ENCODE measurements around the gene CD209. TPM values are rescaled to one million over a fixed set of nuclear protein-coding genes. Genes with fewer than 3 reads are reported as not detected.

The CD209 gene
- total and polyA plus RNA-seq, 8 donors = 0.19 to 7.0 (median 0.48) TPM

DNA sequence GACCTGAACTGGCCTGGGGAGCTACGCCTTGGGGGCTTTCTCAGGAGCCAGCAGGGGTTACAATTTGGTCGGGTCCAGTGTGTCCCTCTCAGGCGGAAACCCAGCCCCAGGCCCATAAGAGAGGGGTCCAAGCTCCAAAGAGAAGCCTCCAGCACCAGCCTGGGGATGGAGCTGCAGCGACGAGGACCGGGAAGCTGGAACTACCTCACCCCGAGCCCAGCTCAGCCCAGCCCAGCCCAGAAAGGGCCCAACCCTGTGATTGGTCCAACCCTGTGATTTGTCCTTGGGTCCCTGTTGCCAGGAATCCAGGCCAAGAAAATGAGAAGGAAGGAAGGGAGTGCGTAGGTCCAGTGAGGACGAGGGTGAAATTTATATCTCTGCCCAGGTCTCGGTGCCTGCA is 39.8 kb upstream of the CD209 start:
- Histone ChIP-seq H3K4me3 (no peak overlapping the region), H3K9me3 (no peaks in the 10 kb centered on the region), H3K36me3 (no peaks in the 10 kb centered on the region), H3K27ac (no peak overlapping the region), H3K4me1 (no peaks in the 10 kb centered on the region), H3K27me3 (peaks cover 0 to 16% (median 5%) of the 10 kb centered on the region in 4 donors)
- TF ChIP-seq, protein P1, sequence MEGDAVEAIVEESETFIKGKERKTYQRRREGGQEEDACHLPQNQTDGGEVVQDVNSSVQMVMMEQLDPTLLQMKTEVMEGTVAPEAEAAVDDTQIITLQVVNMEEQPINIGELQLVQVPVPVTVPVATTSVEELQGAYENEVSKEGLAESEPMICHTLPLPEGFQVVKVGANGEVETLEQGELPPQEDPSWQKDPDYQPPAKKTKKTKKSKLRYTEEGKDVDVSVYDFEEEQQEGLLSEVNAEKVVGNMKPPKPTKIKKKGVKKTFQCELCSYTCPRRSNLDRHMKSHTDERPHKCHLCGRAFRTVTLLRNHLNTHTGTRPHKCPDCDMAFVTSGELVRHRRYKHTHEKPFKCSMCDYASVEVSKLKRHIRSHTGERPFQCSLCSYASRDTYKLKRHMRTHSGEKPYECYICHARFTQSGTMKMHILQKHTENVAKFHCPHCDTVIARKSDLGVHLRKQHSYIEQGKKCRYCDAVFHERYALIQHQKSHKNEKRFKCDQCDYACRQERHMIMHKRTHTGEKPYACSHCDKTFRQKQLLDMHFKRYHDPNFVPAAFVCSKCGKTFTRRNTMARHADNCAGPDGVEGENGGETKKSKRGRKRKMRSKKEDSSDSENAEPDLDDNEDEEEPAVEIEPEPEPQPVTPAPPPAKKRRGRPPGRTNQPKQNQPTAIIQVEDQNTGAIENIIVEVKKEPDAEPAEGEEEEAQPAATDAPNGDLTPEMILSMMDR (IDR thresholded peaks at IDR 0.05) = no peak
- intact Hi-C loops (cut with DNase I) = no loop called here
- FAIRE-seq = no peak
- peak; percentile 49 to 76 (median 54) for DNase-seq
- peak; percentile 86 to 96 (median 94) for ATAC-seq
- 8 to 9% methylated on average over 10 of the region's 10 CpGs for WGBS, 2 donors

DNA sequence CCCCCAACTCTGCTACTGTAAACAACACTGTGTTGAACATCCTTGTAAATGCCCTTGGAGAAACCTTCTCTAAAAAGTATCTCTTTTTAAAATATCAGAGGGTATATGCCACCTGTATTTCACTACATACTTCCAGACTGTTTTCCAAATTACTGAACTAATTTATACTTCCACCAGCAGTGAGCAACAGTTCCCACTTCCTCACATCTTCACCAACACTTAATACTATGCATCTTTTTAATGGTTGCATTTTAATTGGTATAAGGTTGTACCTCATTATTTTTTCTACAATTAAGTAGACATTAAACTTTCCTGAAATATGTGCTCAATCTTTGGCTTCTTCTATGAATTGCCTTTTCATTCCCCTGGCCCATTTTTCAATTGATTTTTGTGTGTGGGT is 37.5 kb upstream of the CD209 start:
- Histone ChIP-seq H3K9me3 (no peaks in the 10 kb centered on the region), H3K27ac (no peak overlapping the region), H3K27me3 (peaks cover 0 to 8% (median 2%) of the 10 kb centered on the region in 4 donors), H3K4me1 (no peaks in the 10 kb centered on the region), H3K4me3 (no peak overlapping the region), H3K36me3 (no peaks in the 10 kb centered on the region)
- ATAC-seq = no peak
- DNase-seq = no peak
- intact Hi-C loops (cut with DNase I) = no loop called here
- TF ChIP-seq, protein P1 (IDR thresholded peaks at IDR 0.05) = no peak
- FAIRE-seq = no peak

DNA sequence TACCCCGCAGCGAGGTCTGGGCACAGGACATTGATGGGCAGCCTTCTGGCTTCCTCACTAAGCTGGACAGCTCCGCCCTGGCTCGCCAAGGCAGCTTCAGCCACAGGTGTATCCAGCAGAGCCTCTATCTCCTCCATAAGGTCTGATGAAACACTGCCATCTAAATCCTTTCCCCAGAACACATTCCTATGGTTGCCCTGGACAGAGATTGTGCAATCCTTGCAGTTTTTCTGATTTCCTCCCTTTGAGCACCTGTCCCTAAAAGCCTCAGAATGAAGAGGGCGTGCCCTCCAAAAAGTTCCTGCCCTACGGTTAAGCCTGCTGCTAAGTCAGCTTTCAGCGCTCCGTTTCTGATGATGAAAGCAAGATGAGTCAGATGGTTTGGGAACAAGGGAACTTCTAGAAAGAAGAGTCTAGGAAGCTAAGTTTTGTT is 36.7 kb upstream of the CD209 start:
- no peak for DNase-seq
- peaks cover 0 to 4% (median 1%) of the 10 kb centered on the region in 4 donors for H3K27me3 ChIP-seq
- no peaks in the 10 kb centered on the region for H3K4me1 ChIP-seq
- no peak for FAIRE-seq
- ATAC-seq = peak in 2 of 4 donors; percentile 32 to 48
- no peak overlapping the region for H3K27ac ChIP-seq
- TF ChIP-seq, protein P1 (IDR thresholded peaks at IDR 0.05) = no peak
- WGBS, 2 donors = 19% methylated on average over 8 of the region's 8 CpGs
- H3K4me3 ChIP-seq = no peak overlapping the region
- H3K36me3 ChIP-seq = no peaks in the 10 kb centered on the region
- H3K9me3 ChIP-seq = no peaks in the 10 kb centered on the region
- intact Hi-C loops (cut with DNase I) = no loop called here

DNA sequence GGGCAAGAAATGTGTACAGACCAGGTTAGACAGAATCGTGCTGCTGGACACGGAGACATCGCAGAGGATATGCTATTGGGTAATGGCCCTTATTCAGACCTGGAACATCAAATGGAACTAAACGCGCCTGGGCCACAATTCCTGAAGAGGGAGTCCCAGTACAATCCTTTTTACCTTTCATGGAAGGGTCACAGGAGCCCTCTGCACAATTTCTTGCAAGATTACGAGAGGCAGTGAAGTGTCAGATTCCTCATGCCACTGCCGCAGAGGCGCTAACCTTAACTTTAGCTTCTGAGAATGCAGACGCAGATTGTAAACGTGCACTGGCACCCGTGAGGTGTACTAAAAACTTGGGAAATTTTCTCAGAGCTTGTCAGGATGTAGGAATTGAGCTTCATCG is 33.8 kb upstream of the CD209 start:
- Histone ChIP-seq H3K27me3 (peaks cover 0 to 4% (median 1%) of the 10 kb centered on the region in 4 donors), H3K4me1 (no peaks in the 10 kb centered on the region), H3K4me3 (no peak overlapping the region), H3K9me3 (no peaks in the 10 kb centered on the region), H3K27ac (no peak overlapping the region), H3K36me3 (no peaks in the 10 kb centered on the region)
- WGBS, 2 donors = 34 to 45% methylated on average over 12 of the region's 12 CpGs
- intact Hi-C loops (cut with DNase I) = no loop called here
- FAIRE-seq (no peak), DNase-seq (no peak), ATAC-seq (no peak)
- TF ChIP-seq, protein P1 (IDR thresholded peaks at IDR 0.05) = no peak

DNA sequence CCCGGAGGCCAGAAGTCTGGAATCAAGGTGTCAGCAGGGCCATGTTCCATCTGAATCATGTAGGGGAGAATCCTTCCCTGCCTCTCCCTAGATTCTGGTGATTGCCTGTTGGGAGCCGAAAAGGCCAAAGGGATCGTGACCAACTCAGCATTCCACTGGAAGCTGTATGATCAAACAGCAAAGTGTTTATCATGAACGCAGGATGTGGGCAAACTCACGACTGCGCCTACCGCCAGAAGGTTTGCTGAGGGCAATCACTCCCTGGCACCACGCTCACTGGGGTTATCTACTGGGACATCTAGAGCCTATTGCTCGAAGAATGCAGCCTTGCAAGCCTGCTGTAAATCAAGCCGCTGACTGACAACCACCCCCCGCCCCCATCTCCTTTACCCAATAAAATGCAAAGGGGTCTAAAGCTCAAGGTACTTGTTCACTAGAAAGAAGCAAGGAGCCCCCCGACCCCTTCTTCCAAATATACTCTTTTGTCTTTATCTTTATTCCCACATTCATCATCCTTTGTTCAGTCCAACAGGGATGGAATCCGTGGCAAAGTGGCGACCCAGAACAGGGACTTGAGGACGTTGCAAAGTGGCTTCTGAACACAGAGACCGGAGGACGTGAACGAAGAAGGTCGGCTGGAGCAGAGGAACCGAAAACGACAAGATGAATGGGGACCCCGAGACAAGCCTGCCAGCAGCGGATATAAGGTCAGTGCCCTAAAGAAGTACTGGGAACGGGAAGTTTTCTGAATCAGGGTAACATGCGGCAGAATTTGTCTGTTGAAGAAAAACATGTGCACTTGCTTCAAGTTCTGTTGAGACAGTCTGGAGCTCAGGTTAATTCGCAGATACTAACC is 32.5 kb upstream of the CD209 start:
- TF ChIP-seq, protein P1 (IDR thresholded peaks at IDR 0.05) = no peak
- no peak for FAIRE-seq
- no peaks in the 10 kb centered on the region for H3K27me3 ChIP-seq
- H3K4me3 ChIP-seq = no peak overlapping the region
- no peak overlapping the region for H3K27ac ChIP-seq
- DNase-seq = no peak
- intact Hi-C loops (cut with DNase I) = no loop called here
- no peaks in the 10 kb centered on the region for H3K4me1 ChIP-seq
- 64 to 77% methylated on average over 26 of the region's 26 CpGs for WGBS, 2 donors
- no peak for ATAC-seq
- no peaks in the 10 kb centered on the region for H3K36me3 ChIP-seq
- H3K9me3 ChIP-seq = no peaks in the 10 kb centered on the region
